Neutrophil (primary cell): ENCODE results near the gene PAX2.

Experiments used
- H3K27ac ChIP-seq: fragments of 200-600 bp; sonication (generic); 2 replicates; pipeline ENCODE4 v1.5.1; 2016; ENCODE audit warnings: mild to moderate bottlenecking, moderate library complexity
- H3K27me3 ChIP-seq: fragments of 200-600 bp; sonication (generic); 2 replicates; pipeline ENCODE4 v1.6.0; 2016; ENCODE audit warnings: mild to moderate bottlenecking
- H3K36me3 ChIP-seq: fragments of 200-600 bp; sonication (generic); 2 replicates; pipeline ENCODE4 v1.5.1; 2017
- H3K4me1 ChIP-seq, 2 experiments: fragments of 200-600 bp in 1 of 2; sonication (generic) in 1 of 2; 1 replicate in 1 of 2; 2 replicates in 1 of 2; pipeline versions ENCODE4 v1.5.1 to v1.6.1; 2013 to 2016; ENCODE audit warnings: low read depth in 1 of 2, low read length in 1 of 2, mild to moderate bottlenecking in 1 of 2, moderate library complexity in 1 of 2; ENCODE audit not compliant: control insufficient read depth in 1 of 2, insufficient read depth in 1 of 2
- H3K4me3 ChIP-seq, 2 experiments: fragments of 200-600 bp in 1 of 2; sonication (generic) in 1 of 2; 1 replicate in 1 of 2; 2 replicates in 1 of 2; pipeline ENCODE4 v1.5.1; 2013 to 2016; ENCODE audit warnings: low read depth in 1 of 2, low read length in 1 of 2, mild to moderate bottlenecking in 1 of 2, moderate library complexity in 1 of 2
- H3K9me3 ChIP-seq: fragments of 200-600 bp; sonication (generic); 2 replicates; pipeline ENCODE4 v1.5.1; 2016
- CTCF ChIP-seq: fragments of 200-600 bp; sonication (generic); IDR thresholded peaks from 2 replicates; pipeline ENCODE4 v1.5.1; 2016; ENCODE audit warnings: antibody characterized with exemption

The PAX2 gene

GRCh38 chr10:100750291-100751210 is 5.2 kb downstream of the PAX2 start:
- no peak overlapping the region for H3K27ac ChIP-seq
- TF ChIP-seq CTCF = no peak
- no peak overlapping the region for H3K4me3 ChIP-seq
- peaks cover 100% of the 10 kb centered on the region for H3K27me3 ChIP-seq
- peaks cover 0 to 3% of the 10 kb centered on the region in 2 experiments for H3K4me1 ChIP-seq
- no peaks in the 10 kb centered on the region for H3K36me3 ChIP-seq
- no peaks in the 10 kb centered on the region for H3K9me3 ChIP-seq

DNA sequence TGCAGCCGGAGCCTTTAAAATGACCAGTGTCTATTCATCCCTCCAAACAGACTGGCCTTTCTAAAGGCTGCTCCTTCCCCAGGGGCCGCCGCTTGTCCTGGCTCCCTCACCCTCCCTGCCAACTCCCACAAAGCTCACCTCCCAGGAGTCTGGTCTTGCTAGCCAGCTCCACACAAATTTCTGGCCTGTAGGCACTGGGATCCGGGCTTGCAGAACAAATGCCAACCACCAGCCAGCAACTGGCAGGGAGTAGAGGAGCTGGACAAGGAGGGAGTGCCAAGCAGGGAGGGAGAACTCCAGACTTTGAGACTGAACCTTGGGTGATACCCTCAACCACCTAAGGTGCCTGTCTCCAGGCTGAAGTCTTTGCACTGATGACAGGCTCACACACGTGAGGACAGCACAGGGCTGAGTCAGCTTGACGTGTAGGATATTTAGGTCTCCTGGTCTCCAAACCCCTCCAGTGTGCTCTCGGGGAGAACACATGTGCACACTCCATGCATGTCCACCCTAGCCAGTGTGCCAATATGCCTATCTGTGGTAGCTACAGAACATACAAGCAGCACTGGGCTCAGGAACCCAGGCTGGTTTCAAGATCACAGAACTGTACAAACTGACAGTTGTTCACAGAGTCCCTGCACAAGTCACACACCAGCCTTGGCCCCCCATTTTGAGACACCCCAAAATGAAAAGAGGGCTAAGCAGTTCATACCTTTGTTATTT is 6.0 kb downstream of the PAX2 start:
- H3K27me3 ChIP-seq = peaks cover 100% of the 10 kb centered on the region
- H3K4me3 ChIP-seq = no peak overlapping the region
- no peaks in the 10 kb centered on the region for H3K9me3 ChIP-seq
- no peaks in the 10 kb centered on the region for H3K4me1 ChIP-seq
- no peak overlapping the region for H3K27ac ChIP-seq
- no peaks in the 10 kb centered on the region for H3K36me3 ChIP-seq
- TF ChIP-seq CTCF = no peak

- H3K27ac ChIP-seq = no peak overlapping the region
- H3K36me3 ChIP-seq = no peaks in the 10 kb centered on the region
- H3K9me3 ChIP-seq = no peaks in the 10 kb centered on the region
- H3K4me1 ChIP-seq = no peaks in the 10 kb centered on the region
- peaks cover 99% of the 10 kb centered on the region for H3K27me3 ChIP-seq
- TF ChIP-seq CTCF = no peak
- H3K4me3 ChIP-seq = no peak overlapping the region
Observed at GRCh38 chr10:100755821-100756220, 10.4 kb downstream of the PAX2 start.

DNA sequence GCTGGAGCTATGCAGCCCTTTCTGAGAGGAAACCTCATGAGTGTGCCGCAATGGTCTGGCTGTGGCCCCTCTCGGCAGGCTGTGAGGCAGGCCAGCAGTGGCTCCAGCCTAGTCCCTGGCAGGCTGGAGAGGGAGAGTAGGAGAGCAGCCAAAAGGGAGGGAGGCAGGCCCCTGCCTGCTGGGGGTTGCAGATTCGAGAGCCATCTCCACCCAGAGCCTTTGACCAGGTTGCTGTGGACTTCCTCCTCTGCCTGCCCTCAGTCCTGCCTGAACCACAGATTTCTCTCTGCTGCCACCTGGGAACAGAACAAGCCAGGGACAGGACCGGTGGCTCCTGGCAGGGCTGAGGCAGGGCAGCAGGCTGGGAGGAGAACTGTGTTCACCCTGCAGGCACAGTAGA is 13.9 kb downstream of the PAX2 start:
- no peak overlapping the region for H3K27ac ChIP-seq
- no peak overlapping the region for H3K4me3 ChIP-seq
- H3K36me3 ChIP-seq = no peaks in the 10 kb centered on the region
- no peak for TF ChIP-seq CTCF
- H3K4me1 ChIP-seq = no peaks in the 10 kb centered on the region
- peaks cover 98% of the 10 kb centered on the region for H3K27me3 ChIP-seq
- no peaks in the 10 kb centered on the region for H3K9me3 ChIP-seq

DNA sequence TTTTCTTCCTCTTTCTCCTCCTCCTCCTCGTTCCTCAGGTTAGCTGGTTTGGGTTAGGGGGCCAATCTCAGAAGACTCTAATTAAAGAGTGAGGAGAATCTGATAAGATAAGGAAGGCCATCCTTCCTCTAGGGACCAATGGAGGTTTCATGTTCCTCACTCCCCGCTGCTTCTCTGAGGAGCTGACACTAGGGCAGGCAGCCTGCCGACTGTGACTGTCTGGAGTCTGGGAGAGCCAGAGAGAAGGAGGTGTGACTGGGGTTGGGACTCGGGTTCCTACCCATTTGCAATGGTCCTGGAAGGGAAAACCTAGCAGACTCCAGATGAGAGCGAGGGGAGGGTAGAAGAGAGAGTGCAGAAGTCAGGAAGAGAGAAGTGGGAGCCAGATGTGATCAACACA is 15.3 kb downstream of the PAX2 start:
- no peaks in the 10 kb centered on the region for H3K9me3 ChIP-seq
- TF ChIP-seq CTCF = no peak
- H3K27ac ChIP-seq = no peak overlapping the region
- peaks cover 98% of the 10 kb centered on the region for H3K27me3 ChIP-seq
- no peak overlapping the region for H3K4me3 ChIP-seq
- H3K4me1 ChIP-seq = no peaks in the 10 kb centered on the region
- no peaks in the 10 kb centered on the region for H3K36me3 ChIP-seq
